NCI-H2227 (cell line): ENCODE data around the gene EEIG1.

ENCODE experiments used
- DNase-seq: peaks from one replicate; lab custom pipeline; 2025; ENCODE audit not compliant: unreplicated experiment; lab: John Stamatoyannopoulos, UW

Gene EEIG1

DNA sequence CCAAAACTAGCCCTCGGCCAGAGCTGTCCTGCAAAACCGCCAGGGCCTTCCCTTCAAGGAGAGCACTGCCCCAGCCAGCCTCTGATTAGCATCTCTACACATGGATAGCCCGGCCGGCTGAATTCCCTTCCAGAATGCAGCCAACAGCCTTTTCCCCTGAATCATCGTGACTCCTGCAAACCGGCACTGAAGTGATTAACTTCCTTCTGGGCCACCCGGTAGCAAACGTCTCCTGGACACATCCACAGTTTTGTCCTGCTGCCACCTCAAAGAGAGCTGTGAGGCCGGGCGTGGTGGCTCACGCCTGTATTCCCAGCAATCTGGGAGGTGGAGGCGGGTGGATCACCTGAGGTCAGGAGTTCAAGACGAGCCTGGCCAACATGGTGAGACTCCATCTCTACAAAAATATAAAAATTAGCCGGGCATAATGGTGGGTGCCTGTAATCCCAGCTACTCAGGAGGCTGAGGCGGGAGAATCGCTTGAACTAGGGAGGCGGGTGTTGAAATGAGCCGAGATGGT, 21.1 kb upstream of the EEIG1 start:
- DNase-seq: no peak

- no peak for DNase-seq
Observed at GRCh38 chr9:128001151-128001778, 20.5 kb upstream of the EEIG1 start.

GRCh38 chr9:127999461-127999860, 18.7 kb upstream of the EEIG1 start:
- no peak for DNase-seq

- DNase-seq: no peak
Observed at GRCh38 chr9:127993721-127994120, 12.9 kb upstream of the EEIG1 start.

DNA sequence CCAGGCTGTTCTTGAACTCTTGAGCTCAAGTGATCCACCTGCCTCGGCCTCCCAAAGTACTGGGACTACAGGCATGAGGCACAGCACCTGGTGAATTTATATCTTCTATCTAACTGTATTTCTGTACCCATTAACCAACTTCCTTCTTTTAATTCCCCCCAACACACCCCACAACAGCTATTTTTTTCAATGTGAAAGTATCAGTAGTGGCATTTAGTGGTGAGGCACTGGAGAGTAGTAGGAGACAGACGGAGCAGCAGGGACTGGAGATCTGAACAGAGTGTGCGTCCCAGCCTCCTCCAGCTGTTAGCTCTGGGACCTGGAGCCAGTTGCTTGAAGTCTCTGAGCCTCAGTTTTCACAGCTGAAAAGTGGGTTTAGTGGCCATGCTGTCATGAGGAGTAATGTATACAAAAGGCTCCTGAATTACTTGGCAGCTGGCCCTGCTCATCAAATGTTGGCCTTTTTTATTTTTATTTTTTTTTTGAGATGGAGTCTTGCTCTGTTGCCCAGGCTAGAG, 11.0 kb upstream of the EEIG1 start:
- no peak for DNase-seq

DNA sequence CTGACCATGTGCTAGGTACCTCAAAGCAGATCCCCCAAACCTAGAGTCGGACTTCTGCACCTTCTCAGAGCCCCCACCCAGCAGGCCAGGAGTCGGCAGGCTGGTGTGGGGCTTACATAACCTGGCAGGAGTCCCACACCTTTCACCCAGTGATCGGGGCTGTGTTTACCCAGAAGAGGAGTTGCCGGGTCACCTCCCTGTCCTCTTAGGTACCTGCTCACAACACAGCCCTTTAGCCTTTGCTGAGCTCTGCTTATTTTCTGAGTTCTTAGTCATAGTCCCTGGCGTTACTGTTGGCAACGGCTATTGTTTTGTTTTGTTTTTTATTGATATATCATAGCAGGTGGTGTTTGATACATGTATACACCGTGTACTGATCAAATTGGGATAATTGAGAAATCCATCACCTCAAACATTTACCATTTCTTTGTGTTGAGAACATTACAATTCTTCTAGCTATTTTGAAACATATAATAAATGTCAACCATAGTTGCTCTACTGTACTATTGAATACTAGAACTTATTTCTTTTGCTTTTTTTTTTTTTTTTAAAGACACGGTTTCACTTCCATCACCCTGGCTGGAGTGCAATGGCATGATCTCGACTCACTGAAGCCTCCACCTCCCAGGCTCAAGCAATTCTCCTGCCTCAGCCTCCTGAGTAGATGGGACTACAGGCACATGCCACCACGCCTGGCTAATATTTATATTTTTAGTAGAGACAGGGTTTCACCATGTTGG, 10.4 kb upstream of the EEIG1 start:
- DNase-seq: peak; percentile 12

GRCh38 chr9:127990554-127990953, 9.8 kb upstream of the EEIG1 start:
- no peak for DNase-seq

GRCh38 chr9:127989094-127989493, 8.3 kb upstream of the EEIG1 start:
- DNase-seq: no peak

GRCh38 chr9:127987103-127987614, 6.4 kb upstream of the EEIG1 start:
- no peak for DNase-seq

GRCh38 chr9:127985011-127985410, 4.2 kb upstream of the EEIG1 start:
- DNase-seq: no peak

- no peak for DNase-seq
Observed at GRCh38 chr9:127983847-127984289, 3.1 kb upstream of the EEIG1 start.

GRCh38 chr9:127982912-127983311, 2.1 kb upstream of the EEIG1 start:
- no peak for DNase-seq

DNA sequence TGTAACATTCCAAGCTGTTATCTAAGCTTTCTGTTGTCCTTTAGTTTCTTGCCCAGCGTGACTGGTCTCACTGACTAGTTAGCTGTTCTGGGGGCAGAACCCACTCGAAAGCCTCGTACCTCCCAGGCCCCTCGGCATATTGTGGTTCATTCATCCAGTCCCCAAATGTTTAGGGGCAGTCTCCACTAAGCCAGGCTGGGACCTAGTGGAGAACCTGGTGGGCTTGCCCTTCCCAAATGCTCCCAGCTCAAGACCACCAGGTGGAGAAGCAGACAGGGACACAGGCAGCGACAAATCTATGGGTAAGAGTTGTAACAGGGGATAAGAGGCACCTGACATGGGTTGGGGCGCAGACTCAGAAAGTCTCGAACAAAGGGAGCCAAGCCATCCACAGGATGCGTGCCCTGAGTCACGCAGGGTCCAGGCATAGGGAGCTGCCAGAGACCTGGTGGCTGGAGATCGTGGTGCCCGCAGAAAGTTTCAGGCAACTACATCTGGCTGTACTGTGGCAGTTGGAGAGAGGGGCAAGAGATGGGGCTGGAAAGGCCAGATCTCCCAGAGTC, 851 bp upstream of the EEIG1 start:
- no peak for DNase-seq

GRCh38 chr9:127980060-127980705, 606 bp downstream of the EEIG1 start:
- peak; percentile 46 for DNase-seq

DNA sequence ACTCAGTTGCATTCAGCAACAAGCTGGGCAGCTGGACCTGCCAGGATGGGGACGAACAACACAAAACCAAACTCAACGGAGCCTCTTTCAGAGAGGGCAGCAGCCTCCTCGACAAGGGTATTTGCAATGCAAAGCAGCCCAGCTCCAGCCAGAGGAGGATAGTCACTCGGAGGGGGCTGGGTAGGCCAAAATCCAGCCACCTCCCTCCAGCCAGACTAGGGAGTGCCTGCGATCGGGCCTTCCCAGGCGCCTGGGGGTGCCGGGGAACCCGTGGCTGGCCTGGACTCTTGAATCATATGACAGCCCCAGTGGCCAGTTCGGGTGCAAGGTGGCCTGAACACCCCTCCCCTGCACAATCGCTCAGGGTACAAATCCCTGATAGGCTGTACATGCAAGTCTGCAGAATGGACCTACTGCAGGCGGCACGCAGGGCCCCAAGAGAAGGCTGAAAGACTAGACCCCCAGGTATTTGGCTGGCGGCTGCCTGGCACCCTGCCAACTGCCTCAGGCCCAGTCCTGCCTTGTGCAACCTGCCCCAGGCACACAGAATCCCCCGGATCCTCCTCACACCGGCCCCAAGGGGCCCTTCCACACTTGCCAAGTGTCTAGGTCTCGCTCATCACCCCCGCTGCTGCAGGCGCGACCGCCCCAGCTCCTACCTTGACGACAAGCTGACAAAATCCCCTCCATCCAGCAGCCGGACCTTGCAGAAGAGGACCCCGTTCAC, 1.3 kb downstream of the EEIG1 start:
- peak; percentile 17 for DNase-seq

DNA sequence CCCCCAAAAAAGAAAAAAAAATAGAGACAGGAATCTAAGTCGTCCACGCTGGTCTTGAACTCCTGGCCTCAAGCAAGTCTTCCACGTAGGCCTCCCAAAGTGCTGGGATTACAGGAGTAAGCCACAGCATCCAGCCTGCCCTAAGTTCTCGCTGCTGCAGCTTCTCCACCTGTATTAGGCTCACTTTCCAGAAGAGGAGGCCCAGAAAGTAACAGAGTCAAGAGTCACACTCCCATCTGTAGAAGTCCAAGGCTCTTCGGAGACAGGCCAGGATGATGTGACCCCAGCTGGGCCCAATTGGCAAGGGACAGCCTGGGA, 1.8 kb downstream of the EEIG1 start:
- DNase-seq: no peak

GRCh38 chr9:127977884-127978647, 2.7 kb downstream of the EEIG1 start:
- DNase-seq: no peak

DNA sequence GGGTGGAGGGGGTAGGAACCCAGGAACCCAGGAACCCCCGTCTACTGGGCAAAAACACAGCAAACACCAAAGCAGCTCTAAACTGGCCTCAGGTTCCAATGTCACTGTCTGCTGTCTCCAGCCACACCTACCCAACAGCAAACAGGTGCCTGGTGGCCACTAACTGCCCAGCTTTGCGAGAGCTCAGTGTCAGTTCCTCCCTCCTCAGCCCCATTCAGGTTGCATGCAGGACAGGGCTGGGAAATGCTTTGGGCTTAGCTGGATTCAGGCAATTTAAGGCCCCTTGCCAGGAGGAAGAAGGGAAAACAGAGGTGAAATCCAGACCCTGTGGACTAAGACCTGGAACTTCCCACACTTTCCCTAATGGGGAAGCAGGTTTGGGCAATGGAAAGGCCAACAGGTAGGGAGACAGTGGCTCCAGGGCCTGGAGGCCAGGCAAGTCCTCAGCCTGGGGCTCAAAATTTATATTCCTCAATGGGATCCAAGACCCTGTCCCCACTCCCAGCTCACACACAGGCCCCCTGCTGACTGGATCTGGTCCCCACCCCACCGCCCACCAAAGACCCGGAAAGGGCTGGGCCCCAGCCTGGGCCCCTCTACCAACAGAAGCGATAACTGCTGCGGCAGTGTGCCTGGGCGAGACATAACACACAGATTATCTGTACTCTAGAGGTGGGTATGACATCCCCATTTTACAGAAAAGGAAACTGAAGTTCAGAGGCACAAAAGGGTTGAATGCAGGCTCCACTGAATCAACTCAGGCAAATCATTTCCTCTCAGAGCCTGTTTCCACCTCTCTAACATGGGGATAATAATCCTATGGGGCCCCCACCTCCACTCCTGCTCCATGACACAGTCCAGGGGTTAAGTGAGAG, 3.5 kb downstream of the EEIG1 start:
- no peak for DNase-seq

- DNase-seq: no peak
Observed at GRCh38 chr9:127976498-127976897, 4.3 kb downstream of the EEIG1 start.
